HEK293 (cell line): ENCODE results near the gene DDX50.

Experiments used
- HOXD13 ChIP-seq: sonication (generic); formaldehyde crosslinking; IDR thresholded peaks from 2 replicates; pipeline ENCODE4 v1.8.0; 2022; ENCODE audit warnings: missing genetic modification reagents, borderline replicate concordance
- PRDM10 ChIP-seq: fragments of 450-650 bp; formaldehyde crosslinking; IDR thresholded peaks from 2 replicates; pipeline ENCODE4 v1.5.1; 2016; ENCODE audit warnings: missing biosample characterization, missing genetic modification characterization
- ZBTB20 ChIP-seq: fragments of 450-650 bp; formaldehyde crosslinking; IDR thresholded peaks from 2 replicates; pipeline ENCODE4 v1.5.1; 2016; ENCODE audit warnings: missing biosample characterization, missing genetic modification characterization
- ZEB2 ChIP-seq: fragments of 450-650 bp; formaldehyde crosslinking; IDR thresholded peaks from 2 replicates; pipeline ENCODE4 v1.5.1; 2016; ENCODE audit warnings: missing biosample characterization, missing genetic modification characterization
- ZNF157 ChIP-seq: fragments of 450-650 bp; formaldehyde crosslinking; IDR thresholded peaks from 2 replicates; pipeline ENCODE4 v1.5.1; 2016; ENCODE audit warnings: missing biosample characterization, missing genetic modification characterization
- ZNF600 ChIP-seq: fragments of 450-650 bp; formaldehyde crosslinking; IDR thresholded peaks from 2 replicates; pipeline ENCODE4 v1.5.1; 2016; ENCODE audit warnings: missing biosample characterization, missing genetic modification characterization

The DDX50 gene

GRCh38 chr10:68992636-68993440 lies 91.7 kb downstream of the DDX50 start (continued):
- TF ChIP-seq PRDM10, result no peak
- TF ChIP-seq ZNF157 (tag by site-specific recombination), result no peak
- peak; percentile 33; the same call in 1 of the 2 replicates for TF ChIP-seq ZBTB20 (tag by site-specific recombination)
- TF ChIP-seq HOXD13 (CRISPR knock-in tag), result no peak
- TF ChIP-seq ZEB2, result no peak
- 0 out of 2 replicates have a peak, but pooled peaks have one; percentile 15 for TF ChIP-seq ZNF600 (tag by site-specific recombination)
